Inferior parietal cortex (tissue), 1 donor: Measurements from ENCODE around the gene MTFR1L.

Experiments
- DNase-seq: peaks from one replicate; pipeline ENCODE4 v3.0.0-alpha.2; 2016; ENCODE audit errors: extremely low spot score

MTFR1L gene

GRCh38 chr1:25790472-25790871 lies 29.3 kb upstream of the MTFR1L start:
- DNase-seq: no peak

GRCh38 chr1:25792115-25792514 lies 27.6 kb upstream of the MTFR1L start:
- no peak for DNase-seq

- no peak for DNase-seq
These were observed 26.1 kb upstream of the MTFR1L start for GRCh38 chr1:25793585-25794170.

GRCh38 chr1:25794325-25794724 lies 25.4 kb upstream of the MTFR1L start:
- DNase-seq: no peak

- no peak for DNase-seq
These were observed 24.5 kb upstream of the MTFR1L start for GRCh38 chr1:25795211-25795610.

- no peak for DNase-seq
These were observed 23.6 kb upstream of the MTFR1L start for GRCh38 chr1:25795946-25796810.

GRCh38 chr1:25796811-25797458 lies 22.8 kb upstream of the MTFR1L start:
- peak; percentile 90 for DNase-seq

- no peak for DNase-seq
These were observed 21.8 kb upstream of the MTFR1L start for GRCh38 chr1:25797939-25798338.

- no peak for DNase-seq
These were observed 20.9 kb upstream of the MTFR1L start for GRCh38 chr1:25798666-25799351.

- DNase-seq: no peak
These were observed 20.3 kb upstream of the MTFR1L start for GRCh38 chr1:25799352-25799934.

- DNase-seq: no peak
These were observed 19.6 kb upstream of the MTFR1L start, which contains the start of gene SELENON for GRCh38 chr1:25799935-25800702. Gene SELENON (plus strand): TSS chr1:25800193. CDS start chr1:25800231, 38 bp downstream.

- DNase-seq: no peak
These were observed 18.9 kb upstream of the MTFR1L start for GRCh38 chr1:25800703-25801377.

GRCh38 chr1:25802915-25803314 lies 16.8 kb upstream of the MTFR1L start:
- DNase-seq: no peak

GRCh38 chr1:25803368-25803767 lies 16.4 kb upstream of the MTFR1L start:
- DNase-seq: no peak

GRCh38 chr1:25804244-25804963 lies 15.3 kb upstream of the MTFR1L start:
- DNase-seq: no peak

- no peak for DNase-seq
These were observed 14.5 kb upstream of the MTFR1L start for GRCh38 chr1:25804964-25805862.

- DNase-seq: peak; percentile 57
These were observed 13.9 kb upstream of the MTFR1L start for GRCh38 chr1:25805863-25806225.

- DNase-seq: no peak
These were observed 13.3 kb upstream of the MTFR1L start for GRCh38 chr1:25806418-25806817.
